ENCODE measurements around the gene KEAP1. TPM values are rescaled to one million over a fixed set of nuclear protein-coding genes. Genes with fewer than 3 reads are reported as not detected.

KEAP1 gene
- total and polyA plus RNA-seq, 2 donors (not counting 3 experiments of a cell fraction or from before 2014, with no cell fraction given): 81.4 to 91.1 TPM

GRCh38 chr19:10538204-10538983 is 35.2 kb upstream of the KEAP1 start:
- FAIRE-seq: no peak
- ChIA-PET CTCF (interaction anchor here (0.7 to 1.3 kb wide), 5 partner anchors 11 to 161 kb away, joined by 3 to 9 read pairs (median 4); no protein-coding TSS in a partner anchor), POLR2A (no interaction called here)
- no peak overlapping the region for H3K4me3 ChIP-seq (replicated peaks in 1 of 3; ENCODE audit: insufficient read depth in 1 of 3, low read depth in 1 of 3, low read length in 3 of 3)
- H4K20me1 ChIP-seq (replicated peaks; ENCODE audit: control insufficient read depth, extremely low read depth, insufficient read depth, low read length): no peaks in the 10 kb centered on the region
- intact Hi-C loops (cut with micrococcal nuclease) (no loop called here), dilution Hi-C loops (cut with MboI; ENCODE audit: extremely low pct_ligation_motif_present, low sequenced_read_pairs) (no loop called here)
- no peaks in the 10 kb centered on the region for H3K36me3 ChIP-seq (ENCODE audit: control insufficient read depth in 2 of 2, extremely low read depth in 1 of 2, insufficient read depth in 2 of 2, low read length in 2 of 2)
- no peaks in the 10 kb centered on the region for H3K9me1 ChIP-seq (replicated peaks; ENCODE audit: control insufficient read depth, extremely low read depth, insufficient read depth, low read length)
- H2AFZ ChIP-seq (ENCODE audit: low read depth, low read length): no peak overlapping the region
- TF ChIP-seq EZH2 (IDR thresholded peaks at IDR 0.05; ENCODE audit: borderline replicate concordance, low read depth, low read length, severe bottlenecking) (no peak), POLR2AphosphoS5 (IDR thresholded peaks at IDR 0.05; ENCODE audit: insufficient read depth, low read depth, low read length) (no peak), CTCF (IDR thresholded peaks at IDR 0.05; ENCODE audit: extremely low read depth in 1 of 2, insufficient read depth in 1 of 2, low read depth in 1 of 2, low read length in 2 of 2) (no peak), FOS (IDR thresholded peaks at IDR 0.05; ENCODE audit: borderline replicate concordance, insufficient read depth, low read length) (no peak), MAX (IDR thresholded peaks at IDR 0.05; ENCODE audit: insufficient read depth, insufficient read length) (no peak), POLR2A (IDR thresholded peaks at IDR 0.05; ENCODE audit: low read depth, low read length) (no peak), JUN (IDR thresholded peaks at IDR 0.05; ENCODE audit: borderline replicate concordance, insufficient read depth, insufficient read length, low read depth) (no peak), GATA2 (IDR thresholded peaks at IDR 0.05; ENCODE audit: insufficient read depth, insufficient read length, low read depth, low read length) (no peak), MYC (IDR thresholded peaks at IDR 0.05; ENCODE audit: low read depth, low read length) (no peak)
- peaks cover 3% of the 10 kb centered on the region for H3K4me1 ChIP-seq (ENCODE audit: control insufficient read depth, extremely low read depth, insufficient read depth, low read length)
- H3K9ac ChIP-seq (replicated peaks; ENCODE audit: extremely low read depth, insufficient read depth, low read length): no peak overlapping the region
- no peak overlapping the region for H3K4me2 ChIP-seq (ENCODE audit: insufficient read depth, low read length)
- no peak overlapping the region for H3K27ac ChIP-seq (ENCODE audit: insufficient read depth, low read depth, low read length)
- no peaks in the 10 kb centered on the region for H3K79me2 ChIP-seq (ENCODE audit: control insufficient read depth, insufficient read depth, low read length)
- DNase-seq (ENCODE audit: low read depth, low spot score): no peak
- H3K9me3 ChIP-seq (replicated peaks; ENCODE audit: control insufficient read depth, insufficient read depth, low read length): no peaks in the 10 kb centered on the region
- no TSS peak for BruUV-seq (replicated peaks)
- peaks cover 0 to 2% of the 10 kb centered on the region in 2 experiments for H3K27me3 ChIP-seq (ENCODE audit: control insufficient read depth in 2 of 2, insufficient read depth in 2 of 2, low read length in 2 of 2)

Measured in endothelial cell of umbilical vein (primary cell).